Inflammatory macrophage treated with lipopolysaccharide for 1 hour (primary cell): Measurements from ENCODE around the gene S100A10.

Experiments
- DNase-seq, 2 donors: peaks; one replicate each; pipeline ENCODE4 v3.0.0-alpha.2; 2020 to 2022

Gene S100A10, protein sequence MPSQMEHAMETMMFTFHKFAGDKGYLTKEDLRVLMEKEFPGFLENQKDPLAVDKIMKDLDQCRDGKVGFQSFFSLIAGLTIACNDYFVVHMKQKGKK

DNA sequence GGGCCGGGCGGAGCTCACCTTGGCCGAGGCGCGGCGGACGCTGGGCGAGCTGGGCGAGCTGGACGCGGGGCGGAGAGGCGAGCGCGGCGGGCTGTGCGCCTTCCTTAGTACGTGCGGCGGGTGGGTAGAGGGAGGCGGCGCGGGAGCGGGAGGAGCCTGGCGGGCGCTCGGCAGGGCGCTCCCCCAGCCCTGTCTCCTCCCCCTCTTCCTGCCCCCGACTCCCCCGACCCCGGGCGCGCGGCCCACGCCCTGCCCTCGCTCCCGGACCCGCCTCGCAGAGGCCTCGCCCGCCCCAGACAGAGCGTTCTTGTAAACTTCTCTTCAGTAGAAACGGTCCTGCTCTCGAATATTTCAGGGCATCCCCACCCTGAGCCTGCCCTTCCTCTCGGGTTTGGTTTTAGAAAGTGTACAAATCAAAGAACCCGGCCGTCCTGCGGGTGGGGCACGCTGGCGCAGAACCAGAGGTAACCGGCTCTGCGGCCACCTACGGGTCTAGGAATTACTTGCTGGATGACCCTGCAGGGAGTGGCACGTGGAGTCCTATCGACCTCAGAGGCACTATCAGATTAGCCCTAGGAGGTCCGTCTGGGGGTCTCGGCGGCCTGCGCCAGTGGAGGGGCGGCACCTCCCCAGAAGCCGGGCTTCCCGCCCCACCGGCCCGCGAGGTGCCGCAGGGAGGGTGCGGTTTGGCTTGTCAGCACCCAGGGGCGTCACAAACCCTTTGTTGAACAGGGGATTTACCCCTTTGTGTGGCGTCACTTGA lies at the start of gene S100A10:
Gene S100A10, minus strand, starts transcription at position 126 of the 763 bp plus-strand sequence. CDS start 7,629 bp downstream, outside the sequence.
- DNase-seq: peak in 1 of 2 donors; percentile 49

DNA sequence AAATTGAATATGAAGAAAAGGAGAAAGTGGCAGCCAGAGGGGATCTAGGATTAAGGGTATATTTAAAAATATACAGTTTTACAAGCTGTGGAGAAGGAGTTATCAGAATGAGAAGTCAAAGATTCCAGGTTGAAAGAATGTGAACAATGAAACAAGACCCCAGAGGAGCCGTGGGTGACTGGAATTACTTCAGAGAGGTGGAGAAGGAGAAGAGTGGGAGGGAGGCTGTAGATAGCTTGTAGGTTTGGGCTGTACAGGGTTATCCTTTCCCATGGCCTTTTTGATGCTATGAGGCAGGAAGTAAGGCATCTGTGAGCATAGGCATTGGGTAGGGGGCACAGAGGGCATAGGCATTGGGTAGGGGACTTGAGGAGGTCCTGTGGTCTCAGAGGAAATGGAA lies 48.4 kb upstream of the S100A10 start:
- no peak for DNase-seq

DNA sequence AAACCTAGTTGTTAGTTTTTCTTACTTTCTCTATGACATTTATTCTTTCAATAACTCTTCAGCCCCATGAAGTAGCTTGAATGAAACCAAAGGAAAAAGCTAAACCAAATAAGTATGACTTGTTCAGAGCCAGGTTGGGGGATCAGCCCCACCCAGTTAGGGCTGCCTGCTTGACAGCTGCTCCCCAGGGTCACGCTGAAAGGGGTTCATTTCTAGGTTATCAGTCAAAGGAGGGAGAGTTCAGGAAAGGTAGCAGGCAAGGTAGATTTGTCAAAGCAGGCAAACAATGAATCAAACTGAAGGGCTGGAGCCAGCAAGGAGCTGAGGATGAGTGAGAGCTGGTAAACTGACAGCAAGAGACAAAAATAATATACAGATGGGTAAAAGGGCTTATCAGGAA lies 46.2 kb upstream of the S100A10 start:
- DNase-seq: no peak

DNA sequence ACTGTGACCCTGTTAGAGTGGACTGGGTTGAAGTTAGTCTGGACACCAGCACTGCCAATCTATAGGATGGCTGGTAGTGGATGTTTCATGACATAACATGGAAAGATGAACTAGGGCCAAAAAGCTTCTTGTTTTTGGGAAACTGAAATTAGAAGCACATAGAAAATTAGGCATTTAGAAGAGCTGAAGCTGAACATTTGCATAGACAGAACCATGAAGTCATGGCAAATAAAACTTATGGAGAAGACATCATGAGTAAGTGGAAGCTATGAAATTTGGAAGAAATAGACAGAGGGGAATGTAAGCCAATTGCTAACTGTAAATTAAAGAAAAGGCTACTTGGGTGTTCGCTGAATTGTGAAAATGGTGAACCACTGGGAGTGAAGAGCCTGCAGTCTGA lies 45.8 kb upstream of the S100A10 start:
- DNase-seq: peak; percentile 30 to 32

- DNase-seq: peak in 1 of 2 donors; percentile 39
Measured at GRCh38 chr1:152038871-152039270, 45.2 kb upstream of the S100A10 start.

DNA sequence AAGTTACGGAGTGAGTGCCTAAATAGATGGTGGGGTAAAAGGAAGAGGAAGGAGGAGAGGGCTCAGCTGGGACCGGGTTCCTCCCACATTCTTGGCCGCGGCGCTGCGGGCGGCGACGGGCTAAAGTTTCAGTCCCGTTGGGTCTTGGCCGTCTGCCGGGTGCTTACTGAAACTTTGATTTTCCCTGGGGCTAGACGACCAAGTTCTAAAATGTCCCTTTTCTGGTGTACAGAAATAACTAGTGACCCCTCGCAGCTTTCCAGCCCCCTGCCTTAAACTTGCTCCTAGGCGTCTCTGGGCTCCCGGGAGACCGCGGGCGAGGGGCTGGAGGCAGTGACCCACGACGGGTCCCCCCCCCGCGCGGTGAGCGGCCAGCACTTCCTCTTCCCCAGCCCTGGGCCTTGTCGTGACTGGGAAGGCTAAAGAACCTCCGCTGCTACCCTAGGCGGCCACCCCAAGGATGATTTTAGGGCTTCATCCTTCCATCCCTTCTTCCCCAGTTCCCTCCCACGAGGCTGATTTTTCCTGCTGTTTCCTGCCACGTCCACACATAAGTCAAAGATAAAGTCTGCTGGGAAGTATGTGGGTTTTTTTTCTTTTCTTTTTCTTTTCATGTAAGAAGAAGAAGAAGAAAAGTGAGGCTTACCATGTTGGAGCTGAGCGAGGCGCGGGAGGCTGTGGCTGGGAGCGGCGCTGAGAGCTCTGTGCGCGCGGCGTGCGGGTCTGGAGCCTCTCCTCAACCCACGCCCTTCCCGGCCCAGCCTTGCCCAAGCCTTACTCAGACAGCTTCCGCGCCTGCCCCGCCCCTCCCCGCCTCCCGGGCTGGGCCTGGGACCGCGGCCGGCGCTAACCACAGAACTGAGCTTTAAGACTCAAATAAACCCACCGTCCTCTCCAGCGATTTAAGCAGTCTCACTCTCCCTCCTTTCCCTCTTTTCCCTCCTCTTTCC lies 42.9 kb upstream of the S100A10 start, which contains the start of gene S100A11:
Gene S100A11, minus strand, starts transcription at position 738 of the 950 bp plus-strand sequence. Its CDS starts 89 bp downstream, at position 649.
- peak; percentile 95 to 96 for DNase-seq

DNA sequence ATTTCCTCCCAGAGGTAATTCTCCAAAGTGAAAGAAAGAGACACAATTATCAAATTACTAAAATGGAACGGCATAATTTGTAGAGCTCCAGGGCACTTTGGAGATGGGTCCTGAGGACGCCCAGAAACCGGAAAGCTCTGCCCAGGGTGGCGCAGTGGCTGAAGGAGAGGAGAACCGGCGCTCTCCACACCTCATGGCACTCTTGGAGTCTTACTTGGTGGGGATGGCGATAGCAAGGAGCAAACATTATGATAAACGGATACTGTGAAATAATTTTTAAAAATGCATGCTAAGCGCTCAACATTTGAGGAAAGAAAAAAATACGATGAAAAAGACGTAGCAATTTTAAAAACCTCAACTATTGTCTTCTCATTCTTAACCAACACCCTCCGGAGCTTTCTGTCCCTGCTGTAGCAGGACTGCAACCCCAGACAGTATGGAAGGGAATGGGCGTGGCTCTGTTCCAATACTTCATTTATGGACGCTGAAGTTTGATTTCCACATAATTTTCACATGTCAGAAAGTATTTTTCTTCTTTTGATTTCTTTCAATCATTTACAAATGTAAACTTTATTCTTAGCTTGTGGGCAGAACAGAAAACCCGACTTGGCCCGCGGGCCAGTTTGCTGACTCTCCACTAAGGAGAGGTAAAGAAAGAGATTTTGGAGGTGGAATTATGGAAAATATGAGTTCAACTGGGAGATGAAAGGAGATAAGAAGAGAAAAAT lies 42.0 kb upstream of the S100A10 start:
- peak; percentile 41 to 63 for DNase-seq

- DNase-seq: peak; percentile 40 to 97
Measured at GRCh38 chr1:152034654-152035538, 41.2 kb upstream of the S100A10 start.

DNA sequence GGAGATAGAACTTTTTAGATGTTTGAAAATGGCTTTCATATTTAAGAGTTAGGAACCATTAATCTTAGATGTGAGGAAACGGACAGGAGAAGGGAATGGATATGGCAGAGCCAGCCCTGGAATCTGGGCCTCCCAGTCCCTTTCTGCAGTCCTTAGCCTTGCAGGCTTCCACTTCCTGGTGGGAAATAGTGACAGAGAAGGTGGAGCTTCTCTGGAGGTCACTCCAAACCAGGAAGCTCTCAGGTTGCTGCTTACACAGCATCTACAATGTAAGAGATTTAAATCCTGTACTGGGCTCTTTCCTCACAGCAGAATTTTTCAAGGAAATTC lies 40.6 kb upstream of the S100A10 start:
- DNase-seq: peak in 1 of 2 donors; percentile 91

DNA sequence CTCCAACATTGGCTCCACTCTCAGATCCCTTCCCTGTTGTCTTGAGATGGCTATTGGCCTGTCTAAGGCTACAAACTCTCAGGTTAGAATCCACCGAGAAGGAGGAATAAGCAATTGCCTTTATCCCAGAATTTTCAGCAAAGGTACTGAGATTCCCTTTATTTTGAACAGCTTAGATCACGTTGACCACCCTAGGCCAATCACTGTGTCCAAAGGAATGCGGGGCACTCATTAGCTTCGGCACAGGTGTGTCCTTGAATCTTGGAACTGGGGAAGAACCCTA lies 36.2 kb upstream of the S100A10 start:
- no peak for DNase-seq

DNA sequence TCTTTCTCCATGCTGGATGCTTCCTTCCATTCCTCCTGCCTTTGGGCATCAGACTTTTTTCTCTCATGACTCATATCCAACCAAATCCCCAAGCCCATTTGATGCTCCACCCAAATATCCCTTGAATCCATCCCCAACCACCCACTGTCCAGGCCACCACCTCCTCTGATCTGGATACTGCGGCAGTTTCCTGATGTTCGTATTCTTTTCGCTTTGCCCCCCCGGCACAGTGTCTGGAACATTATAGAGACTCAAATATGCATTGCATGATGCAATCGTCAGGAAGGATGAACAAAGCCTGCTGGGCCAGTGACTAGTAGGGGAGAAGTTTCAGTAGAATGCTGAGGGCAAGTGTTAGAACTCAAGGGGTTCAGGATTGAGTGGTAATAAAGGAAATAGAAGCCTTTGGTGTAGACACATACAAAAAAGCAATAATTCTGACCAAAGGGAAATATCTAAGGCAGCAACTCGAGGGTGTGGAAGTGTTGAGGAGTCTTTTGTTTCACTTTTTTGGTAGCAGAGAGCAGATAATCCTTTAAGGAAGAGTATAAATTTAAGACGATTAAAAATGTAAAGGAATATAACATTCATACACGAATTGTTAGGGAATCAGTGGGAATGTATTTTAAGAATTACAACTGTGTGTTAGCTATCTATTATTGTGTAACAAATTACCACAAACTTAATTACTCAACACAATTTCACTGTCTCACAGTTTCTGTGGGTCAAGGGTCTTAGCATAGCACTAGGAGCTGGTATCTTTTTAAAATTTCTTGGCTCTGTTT lies 35.7 kb upstream of the S100A10 start:
- peak; percentile 69 to 73 for DNase-seq

DNA sequence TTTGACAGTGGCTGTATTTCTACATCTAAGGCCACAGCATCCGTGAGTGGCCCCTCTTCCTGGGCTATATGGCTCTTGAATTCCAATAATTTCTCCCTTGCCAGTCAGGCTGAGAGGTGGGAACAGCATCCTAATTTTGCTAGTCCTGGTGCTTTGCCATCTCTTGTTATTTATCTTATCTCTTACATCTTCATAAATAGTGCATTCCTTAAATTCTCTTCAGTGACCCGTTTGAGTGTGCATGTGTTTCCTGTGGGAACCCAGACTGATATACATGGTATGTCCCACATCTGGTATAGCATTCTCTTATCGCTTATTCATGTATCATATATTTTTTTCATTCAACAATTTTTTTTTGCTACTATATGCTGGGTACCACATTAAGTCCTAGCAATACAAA lies 33.2 kb upstream of the S100A10 start:
- no peak for DNase-seq

- DNase-seq: no peak
Measured at GRCh38 chr1:152024223-152024622, 30.6 kb upstream of the S100A10 start.

DNA sequence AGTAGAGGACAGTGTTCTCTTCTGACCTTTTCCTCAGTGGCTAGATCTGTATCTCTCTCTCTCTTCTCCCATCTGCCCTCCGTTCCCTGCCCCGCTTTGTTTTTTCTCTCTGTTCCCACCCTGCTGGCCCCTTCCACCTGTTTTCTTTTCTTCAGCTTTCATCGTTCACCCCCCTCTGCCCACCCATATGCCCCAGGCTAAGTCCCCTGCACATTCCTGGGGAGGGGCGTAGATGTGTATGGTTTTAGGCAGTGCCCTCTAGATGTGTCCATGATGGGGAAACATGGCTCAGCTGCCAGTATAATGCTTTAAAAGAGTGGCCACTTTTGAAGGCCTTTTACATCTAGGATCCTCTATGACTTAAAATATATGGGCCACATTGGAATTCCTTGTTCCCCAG lies 29.6 kb upstream of the S100A10 start:
- DNase-seq: no peak

DNA sequence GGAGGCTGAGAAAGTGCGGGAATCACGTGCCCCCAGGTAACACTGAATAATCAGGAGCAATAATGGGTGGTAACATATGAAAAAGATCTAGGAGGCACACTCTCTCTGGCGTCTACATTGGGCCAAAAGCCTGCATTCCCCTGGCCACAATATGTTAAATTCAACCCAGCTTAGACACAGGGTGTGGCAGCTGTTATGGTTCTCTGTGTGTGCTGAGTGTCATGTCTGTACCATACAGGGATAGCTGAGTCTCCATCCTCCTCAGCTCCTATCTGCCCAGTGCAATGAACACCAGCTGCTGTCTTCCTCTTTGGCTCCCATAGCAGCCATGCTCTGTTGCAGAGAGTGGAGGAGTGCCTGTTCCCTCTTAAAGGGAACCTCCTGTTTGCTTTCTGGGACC lies 28.8 kb upstream of the S100A10 start:
- DNase-seq: peak in 1 of 2 donors; percentile 26

- no peak for DNase-seq
Measured at GRCh38 chr1:152021569-152021968, 27.9 kb upstream of the S100A10 start.

DNA sequence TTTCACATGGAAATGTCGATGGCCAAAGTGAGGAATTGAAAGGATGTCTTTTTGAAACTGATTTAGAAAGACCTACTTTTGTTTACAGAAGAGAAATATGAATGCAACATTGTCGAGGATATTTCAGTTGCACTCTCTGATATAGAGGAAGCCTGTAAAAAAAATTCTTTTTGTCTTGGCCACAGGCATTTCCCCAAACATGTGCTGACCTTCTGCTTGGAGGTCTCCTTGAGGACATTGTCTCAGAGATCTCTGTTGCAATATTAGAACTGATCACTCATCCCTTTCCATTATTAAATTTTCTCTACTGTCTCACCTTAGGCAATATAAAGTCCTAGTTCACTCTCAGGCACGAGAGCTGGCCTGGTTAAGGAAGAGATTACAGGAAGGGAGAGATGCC lies 27.2 kb upstream of the S100A10 start:
- DNase-seq: no peak

DNA sequence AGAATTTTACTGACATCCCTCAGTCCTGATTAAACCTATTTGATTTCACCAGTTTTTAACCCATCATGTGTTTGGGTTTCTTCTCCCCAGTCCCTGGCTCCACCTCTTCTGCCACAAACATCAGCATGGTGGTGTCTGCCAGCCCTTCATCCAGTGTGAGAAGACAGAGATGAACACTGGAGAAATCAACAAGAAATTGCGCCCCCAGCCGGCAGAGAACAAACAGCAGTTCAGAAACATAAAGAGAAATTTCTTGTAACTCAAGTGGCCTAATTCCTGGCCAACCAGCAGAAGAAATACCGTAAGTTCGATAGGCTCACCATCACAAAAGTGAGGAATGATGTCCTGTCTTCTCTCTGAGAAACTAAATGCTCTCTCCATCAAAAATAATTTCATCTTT lies 24.9 kb upstream of the S100A10 start:
- no peak for DNase-seq

GRCh38 chr1:152015766-152016165 lies 22.1 kb upstream of the S100A10 start:
- DNase-seq: no peak

DNA sequence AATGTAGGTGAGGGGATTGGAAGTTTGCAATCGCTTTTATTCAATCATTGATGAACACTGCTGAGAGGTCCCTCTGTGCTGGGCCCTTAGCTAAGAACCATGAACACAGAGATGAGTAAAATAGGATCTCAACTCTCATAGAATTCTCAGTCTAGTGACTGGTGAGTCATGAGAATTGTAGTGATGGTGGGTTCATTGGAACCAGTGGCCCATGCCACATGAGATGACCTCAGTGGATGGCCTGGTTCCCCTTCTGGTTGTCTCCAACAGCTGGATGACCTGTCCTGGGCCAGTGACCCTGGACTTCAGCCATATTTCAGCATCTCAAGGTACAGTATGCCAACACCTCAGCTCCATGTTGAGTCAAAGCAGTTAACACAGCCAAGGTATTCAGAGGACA lies 21.3 kb upstream of the S100A10 start:
- DNase-seq: peak in 1 of 2 donors; percentile 61

DNA sequence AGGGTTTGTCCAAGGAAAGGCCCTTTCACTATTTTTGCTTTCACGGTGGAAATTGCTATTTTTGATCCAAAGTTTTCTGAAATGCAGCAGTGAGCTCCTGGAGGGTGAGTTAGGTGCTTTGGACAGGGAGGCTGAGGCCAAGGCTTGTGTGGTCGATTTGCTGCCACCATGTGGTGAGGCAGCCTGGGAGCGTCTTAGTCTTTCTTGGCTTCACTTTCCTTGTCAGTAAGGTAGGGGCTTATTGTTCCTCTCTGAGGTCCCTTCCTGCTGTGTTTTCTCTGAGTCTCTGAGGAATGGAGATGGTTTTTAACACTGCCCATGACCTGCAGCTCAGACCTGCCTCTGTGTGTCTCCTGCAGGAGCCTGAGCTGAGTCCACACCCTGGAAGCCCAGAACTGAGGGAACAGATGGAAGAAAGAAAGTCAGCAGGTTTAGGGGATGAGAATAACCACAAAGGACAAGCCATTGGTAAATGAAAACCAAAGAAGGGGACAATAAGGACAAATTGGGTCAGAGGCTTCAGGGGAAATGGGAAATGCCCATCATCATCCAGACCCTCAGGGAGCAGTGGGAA lies 20.1 kb upstream of the S100A10 start:
- peak in 1 of 2 donors; percentile 70 for DNase-seq
